Progenitor cell of endocrine pancreas (in vitro differentiated cells): ENCODE measurements around the gene CNOT1. TPM values are rescaled to one million over a fixed set of nuclear protein-coding genes. Genes with fewer than 3 reads are reported as not detected.
"Not testable (repeated sequence)": the region's sequence is repeated elsewhere in the genome, so short reads cannot be mapped to it uniquely, and the experiment has no call there.

Experiments used
- DNase-seq: peaks from one replicate; pipeline ENCODE4 v3.0.0; 2021; ENCODE audit warnings: low spot score; ENCODE audit not compliant: unreplicated experiment
- H3K27ac Mint-ChIP-seq: 2 replicates; pipeline ENCODE4 v1.8.0; 2021; ENCODE audit warnings: mild to moderate bottlenecking, moderate library complexity, mixed read lengths
- H3K27me3 Mint-ChIP-seq: 2 replicates; pipeline ENCODE4 v1.8.0; 2021; ENCODE audit warnings: mixed read lengths
- H3K36me3 Mint-ChIP-seq: 2 replicates; pipeline ENCODE4 v1.8.0; 2022; ENCODE audit warnings: mixed read lengths; ENCODE audit not compliant: insufficient read depth
- H3K4me1 Mint-ChIP-seq: 2 replicates; pipeline ENCODE4 v1.8.0; 2021; ENCODE audit warnings: low read depth, mixed read lengths
- H3K4me3 Mint-ChIP-seq: 2 replicates; pipeline ENCODE4 v1.8.0; 2021; ENCODE audit warnings: low read depth, mild to moderate bottlenecking, moderate library complexity, mixed read lengths
- H3K9me3 Mint-ChIP-seq: 2 replicates; pipeline ENCODE4 v1.8.0; 2021; ENCODE audit warnings: low read depth, mixed read lengths
- total RNA-seq: library from RNA; stranded (reverse); gene quantifications from 2 replicates; pipeline ENCODE4 v1.2.1, GENCODE V29; 2021
- TF ChIP-seq, protein P1 (sequence below): fragments of 200-600 bp; sonication (generic); IDR thresholded peaks from one replicate; pipeline ENCODE4 v1.5.0; 2021; ENCODE audit warnings: antibody characterized with exemption, mild to moderate bottlenecking; ENCODE audit not compliant: unreplicated experiment

CNOT1 gene
- total RNA-seq, 1 donor from 2014 or later, result 235 TPM

DNA sequence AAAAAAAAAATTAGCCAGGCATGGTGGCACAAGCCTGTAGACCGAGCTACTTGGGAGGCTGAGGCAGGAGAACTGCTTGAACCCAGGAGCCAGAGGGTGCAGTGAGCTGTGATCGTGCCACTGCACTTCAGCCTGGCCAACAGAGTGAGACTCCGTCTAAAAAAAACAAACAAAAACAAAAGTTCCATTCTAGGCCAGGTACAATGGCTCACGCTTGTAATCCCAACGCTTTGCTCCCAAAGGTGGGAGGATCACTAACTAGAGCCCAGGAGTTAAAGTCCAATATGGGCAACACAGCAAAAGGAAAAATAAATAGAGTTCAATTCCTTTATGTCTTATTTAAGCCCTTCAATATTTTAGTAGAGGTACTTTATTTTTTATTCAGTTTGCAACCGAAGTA is 47.5 kb downstream of the CNOT1 start:
- H3K9me3 Mint-ChIP-seq, result no peaks in the 10 kb centered on the region
- TF ChIP-seq, protein P1, sequence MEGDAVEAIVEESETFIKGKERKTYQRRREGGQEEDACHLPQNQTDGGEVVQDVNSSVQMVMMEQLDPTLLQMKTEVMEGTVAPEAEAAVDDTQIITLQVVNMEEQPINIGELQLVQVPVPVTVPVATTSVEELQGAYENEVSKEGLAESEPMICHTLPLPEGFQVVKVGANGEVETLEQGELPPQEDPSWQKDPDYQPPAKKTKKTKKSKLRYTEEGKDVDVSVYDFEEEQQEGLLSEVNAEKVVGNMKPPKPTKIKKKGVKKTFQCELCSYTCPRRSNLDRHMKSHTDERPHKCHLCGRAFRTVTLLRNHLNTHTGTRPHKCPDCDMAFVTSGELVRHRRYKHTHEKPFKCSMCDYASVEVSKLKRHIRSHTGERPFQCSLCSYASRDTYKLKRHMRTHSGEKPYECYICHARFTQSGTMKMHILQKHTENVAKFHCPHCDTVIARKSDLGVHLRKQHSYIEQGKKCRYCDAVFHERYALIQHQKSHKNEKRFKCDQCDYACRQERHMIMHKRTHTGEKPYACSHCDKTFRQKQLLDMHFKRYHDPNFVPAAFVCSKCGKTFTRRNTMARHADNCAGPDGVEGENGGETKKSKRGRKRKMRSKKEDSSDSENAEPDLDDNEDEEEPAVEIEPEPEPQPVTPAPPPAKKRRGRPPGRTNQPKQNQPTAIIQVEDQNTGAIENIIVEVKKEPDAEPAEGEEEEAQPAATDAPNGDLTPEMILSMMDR, result no peak
- no peak for DNase-seq
- H3K27ac Mint-ChIP-seq, result no peak overlapping the region
- H3K27me3 Mint-ChIP-seq, result no peaks in the 10 kb centered on the region
- H3K4me1 Mint-ChIP-seq, result no peaks in the 10 kb centered on the region
- peaks cover 44% of the 10 kb centered on the region for H3K36me3 Mint-ChIP-seq
- H3K4me3 Mint-ChIP-seq, result no peak overlapping the region

DNA sequence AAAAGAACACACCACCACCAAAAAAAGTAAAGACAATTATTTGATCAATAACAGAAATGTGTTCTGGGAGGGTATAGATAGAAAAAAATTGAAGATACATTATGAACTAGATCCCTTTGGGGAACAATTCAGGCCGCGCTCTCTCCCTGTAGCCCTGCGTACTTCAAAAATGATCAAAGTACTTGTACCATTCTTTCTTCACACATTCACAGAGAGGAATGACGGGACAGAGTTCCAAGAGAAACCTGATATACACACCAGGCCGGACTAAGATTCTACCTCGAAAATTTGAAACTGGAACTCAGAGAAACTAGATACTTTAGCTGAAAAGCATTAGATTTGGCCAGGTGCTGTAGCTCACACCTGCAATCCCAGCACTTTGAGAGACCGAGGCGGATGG is 50.0 kb downstream of the CNOT1 start:
- no peaks in the 10 kb centered on the region for H3K9me3 Mint-ChIP-seq
- H3K4me1 Mint-ChIP-seq, result no peaks in the 10 kb centered on the region
- no peak overlapping the region for H3K27ac Mint-ChIP-seq
- no peaks in the 10 kb centered on the region for H3K27me3 Mint-ChIP-seq
- DNase-seq, result no peak
- H3K36me3 Mint-ChIP-seq, result peaks cover 34% of the 10 kb centered on the region
- no peak overlapping the region for H3K4me3 Mint-ChIP-seq
- TF ChIP-seq, protein P1, result no peak

DNA sequence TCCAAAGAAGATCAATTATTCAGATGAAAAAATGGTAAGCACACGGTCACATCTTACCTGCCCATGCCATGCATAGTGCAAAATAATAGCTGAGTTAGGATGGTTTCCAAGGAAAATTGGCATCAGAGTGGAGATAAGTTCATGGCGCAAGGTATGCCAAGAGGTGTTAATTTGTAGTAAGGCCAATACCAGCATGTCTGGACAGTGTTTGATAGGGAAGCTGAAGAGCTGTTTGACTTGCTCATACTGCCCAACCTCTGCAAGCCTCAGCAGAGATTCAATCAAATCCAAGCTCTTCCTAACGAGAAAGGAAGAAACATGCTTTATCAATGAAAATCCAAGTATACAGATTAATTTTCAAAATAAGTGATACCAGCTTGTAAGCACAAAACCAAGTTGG is 51.0 kb downstream of the CNOT1 start:
- Mint-ChIP-seq H3K36me3 (peaks cover 40% of the 10 kb centered on the region), H3K4me3 (no peak overlapping the region), H3K27me3 (no peaks in the 10 kb centered on the region), H3K9me3 (no peaks in the 10 kb centered on the region), H3K4me1 (no peaks in the 10 kb centered on the region), H3K27ac (no peak overlapping the region)
- DNase-seq, result no peak
- TF ChIP-seq, protein P1, result no peak

DNA sequence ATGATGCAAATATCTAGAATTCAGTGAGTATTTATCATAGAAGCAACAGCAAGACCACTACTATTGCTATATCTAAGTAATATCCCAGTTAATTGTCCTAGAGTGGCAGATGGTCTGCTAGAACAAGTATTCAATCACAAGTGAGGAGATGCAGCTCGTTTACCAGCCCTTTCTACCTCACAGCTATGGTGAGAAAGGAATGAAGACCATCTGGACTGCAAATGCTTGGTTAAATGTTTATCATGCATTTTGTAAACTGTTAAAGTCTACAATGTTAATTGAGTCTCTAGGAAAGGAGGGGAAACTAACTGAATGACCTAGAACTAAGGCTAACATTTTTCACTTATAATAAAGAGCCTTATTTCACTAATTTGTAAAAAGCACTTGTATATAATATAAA is 52.5 kb downstream of the CNOT1 start:
- H3K36me3 Mint-ChIP-seq, result peaks cover 40% of the 10 kb centered on the region
- TF ChIP-seq, protein P1, result no peak
- no peaks in the 10 kb centered on the region for H3K9me3 Mint-ChIP-seq
- H3K27ac Mint-ChIP-seq, result no peak overlapping the region
- no peak for DNase-seq
- no peaks in the 10 kb centered on the region for H3K27me3 Mint-ChIP-seq
- no peaks in the 10 kb centered on the region for H3K4me1 Mint-ChIP-seq
- H3K4me3 Mint-ChIP-seq, result no peak overlapping the region

DNA sequence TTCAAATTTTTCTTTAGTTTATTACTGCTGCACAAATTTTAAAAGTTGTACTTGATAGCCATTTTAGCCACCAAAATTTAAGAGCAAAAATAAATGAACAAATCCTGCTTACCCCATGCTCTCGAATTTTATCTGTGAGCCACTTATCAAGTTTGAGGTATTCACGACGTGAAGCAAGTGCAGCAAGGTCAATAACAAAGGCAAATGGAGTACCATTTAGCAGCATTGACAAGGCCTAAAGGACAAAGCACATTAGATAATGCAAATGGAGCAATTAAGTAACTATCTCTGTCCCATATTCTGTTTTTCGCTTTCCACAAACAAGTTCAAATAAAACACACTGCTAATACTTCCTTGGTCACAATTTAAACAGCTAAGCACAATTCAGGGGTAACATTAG is 54.7 kb downstream of the CNOT1 start:
- no peaks in the 10 kb centered on the region for H3K4me1 Mint-ChIP-seq
- H3K36me3 Mint-ChIP-seq, result peaks cover 39% of the 10 kb centered on the region
- no peak overlapping the region for H3K27ac Mint-ChIP-seq
- DNase-seq, result no peak
- no peak overlapping the region for H3K4me3 Mint-ChIP-seq
- H3K9me3 Mint-ChIP-seq, result no peaks in the 10 kb centered on the region
- TF ChIP-seq, protein P1, result no peak
- no peaks in the 10 kb centered on the region for H3K27me3 Mint-ChIP-seq

DNA sequence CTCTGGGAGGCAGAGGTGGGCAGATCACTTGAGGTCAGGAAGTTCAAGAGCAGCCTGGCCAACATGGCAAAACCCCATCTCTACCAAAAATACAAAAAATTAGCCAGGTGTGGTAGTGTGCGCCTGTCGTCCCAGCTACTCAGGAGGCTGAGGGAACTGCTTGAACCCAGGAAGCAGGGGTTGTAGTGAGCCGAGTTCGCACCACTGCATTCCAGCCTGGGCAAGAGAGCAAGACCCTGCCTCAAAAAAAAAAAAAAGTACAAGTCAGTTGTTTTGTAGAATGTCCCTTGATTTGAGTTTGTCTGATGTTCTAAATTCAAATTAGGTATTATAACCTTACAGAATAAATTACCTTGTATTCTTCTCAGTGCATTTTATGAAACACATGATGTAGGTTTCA is 63.9 kb downstream of the CNOT1 start:
- not testable (repeated sequence) for H3K9me3 Mint-ChIP-seq, H3K4me3 Mint-ChIP-seq, H3K4me1 Mint-ChIP-seq, DNase-seq, H3K27ac Mint-ChIP-seq, H3K27me3 Mint-ChIP-seq
- peaks cover 37% of the 10 kb centered on the region for H3K36me3 Mint-ChIP-seq
